Measurements from ENCODE around the gene FIGN.

Gene FIGN

DNA sequence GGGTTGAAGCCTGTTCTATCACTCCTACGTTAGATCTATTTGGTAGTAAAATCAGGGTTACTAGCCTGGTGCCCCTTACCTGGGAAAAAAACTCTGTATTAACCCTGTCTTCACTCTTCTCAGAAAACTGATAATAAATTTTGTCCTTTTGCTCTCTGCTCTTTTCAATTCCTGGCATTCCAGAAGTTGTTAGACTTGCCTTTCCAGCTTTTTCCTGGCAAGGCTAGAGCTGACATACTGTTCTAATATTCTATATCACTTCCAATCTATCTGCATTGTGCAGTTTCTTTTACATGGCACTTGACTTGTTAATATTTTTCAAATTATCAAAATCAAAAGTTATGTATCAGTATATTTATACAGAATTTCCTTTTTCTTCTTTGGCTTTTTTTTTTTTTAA is 162.2 kb downstream of the FIGN start:
- H3K4me2 ChIP-seq (ENCODE audit: low read length): no peak overlapping the region
- H4K20me1 ChIP-seq (ENCODE audit: insufficient read depth, low read length): no peaks in the 10 kb centered on the region

GRCh38 chr2:163572850-163573249 is 163.0 kb downstream of the FIGN start:
- Histone ChIP-seq H3K9me3 (ENCODE audit: low read length) (no peaks in the 10 kb centered on the region), H3K27ac (ENCODE audit: low read depth, low read length, poor library complexity, severe bottlenecking) (no peak overlapping the region), H3K4me3 (ENCODE audit: low read depth, low read length, poor library complexity, severe bottlenecking) (no peak overlapping the region), H3F3A (ENCODE audit: insufficient read depth, low read length) (no peaks in the 10 kb centered on the region), H2AFZ (ENCODE audit: low read length) (no peak overlapping the region), H3K27me3 (ENCODE audit: insufficient read depth, low read length) (no peaks in the 10 kb centered on the region), H3K36me3 (ENCODE audit: insufficient read depth, low read length) (no peaks in the 10 kb centered on the region), H3K9ac (ENCODE audit: low read length) (no peak overlapping the region), H3K9me2 (ENCODE audit: low read depth, low read length) (no peaks in the 10 kb centered on the region), H3K4me1 (ENCODE audit: insufficient read depth, low read length, severe bottlenecking) (no peaks in the 10 kb centered on the region), H3K4me2 (ENCODE audit: low read length) (no peak overlapping the region), H4K20me1 (ENCODE audit: insufficient read depth, low read length) (no peaks in the 10 kb centered on the region), H3K79me2 (ENCODE audit: insufficient read depth, low read length) (no peaks in the 10 kb centered on the region)
- TF ChIP-seq CTCF (IDR thresholded peaks at IDR 0.05; ENCODE audit: low read length) (no peak), EZH2 (IDR thresholded peaks at IDR 0.05; ENCODE audit: borderline replicate concordance, low read length) (no peak)

More for the DNA sequence above, 162.2 kb downstream of the FIGN start:
- Histone ChIP-seq H3K9me2 (ENCODE audit: low read depth, low read length) (no peaks in the 10 kb centered on the region), H3K4me1 (ENCODE audit: insufficient read depth, low read length, severe bottlenecking) (no peaks in the 10 kb centered on the region), H3K4me3 (ENCODE audit: low read depth, low read length, poor library complexity, severe bottlenecking) (no peak overlapping the region), H3F3A (ENCODE audit: insufficient read depth, low read length) (no peaks in the 10 kb centered on the region), H3K9me3 (ENCODE audit: low read length) (no peaks in the 10 kb centered on the region), H3K79me2 (ENCODE audit: insufficient read depth, low read length) (no peaks in the 10 kb centered on the region), H2AFZ (ENCODE audit: low read length) (no peak overlapping the region), H3K9ac (ENCODE audit: low read length) (no peak overlapping the region), H3K27ac (ENCODE audit: low read depth, low read length, poor library complexity, severe bottlenecking) (no peak overlapping the region), H3K27me3 (ENCODE audit: insufficient read depth, low read length) (no peaks in the 10 kb centered on the region), H3K36me3 (ENCODE audit: insufficient read depth, low read length) (no peaks in the 10 kb centered on the region)
- TF ChIP-seq EZH2 (IDR thresholded peaks at IDR 0.05; ENCODE audit: borderline replicate concordance, low read length): no peak
- TF ChIP-seq CTCF (IDR thresholded peaks at IDR 0.05; ENCODE audit: low read length): no peak

DNA sequence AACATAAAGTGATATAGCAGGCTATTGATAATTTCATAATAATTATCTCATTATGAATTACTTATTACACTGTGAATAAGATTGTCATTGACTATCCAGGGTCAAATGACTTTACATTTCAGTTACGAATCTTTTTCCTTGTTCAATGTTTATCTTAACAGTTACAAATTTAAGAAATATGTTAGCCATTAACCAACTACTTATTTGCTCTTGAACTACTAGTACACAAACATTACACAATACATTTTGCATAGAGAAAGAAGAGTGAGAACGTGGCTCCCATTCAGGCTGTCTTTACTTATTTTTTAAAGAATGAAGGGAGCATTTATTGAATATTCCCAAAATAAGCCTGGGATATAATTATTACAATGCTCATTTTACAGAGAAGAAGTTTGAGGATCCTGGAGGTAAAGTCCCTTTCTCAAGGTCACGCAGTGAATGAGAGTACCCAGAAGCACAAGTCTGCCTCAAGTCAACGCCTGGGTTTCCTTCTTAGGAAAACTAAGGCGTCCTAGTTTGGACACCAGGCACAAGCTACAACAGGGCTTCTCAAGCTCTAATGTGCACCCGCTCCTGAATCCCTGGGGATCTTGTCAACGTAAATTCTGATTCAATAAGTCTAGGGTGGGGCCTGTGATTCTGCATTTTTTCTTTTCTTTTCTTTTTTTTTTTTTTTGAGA is 164.2 kb downstream of the FIGN start:
- no peaks in the 10 kb centered on the region for H3K36me3 ChIP-seq (ENCODE audit: insufficient read depth, low read length)
- TF ChIP-seq EZH2 (IDR thresholded peaks at IDR 0.05; ENCODE audit: borderline replicate concordance, low read length): no peak
- TF ChIP-seq CTCF (IDR thresholded peaks at IDR 0.05; ENCODE audit: low read length): no peak
- H3F3A ChIP-seq (ENCODE audit: insufficient read depth, low read length): no peaks in the 10 kb centered on the region
- H3K4me3 ChIP-seq (ENCODE audit: low read depth, low read length, poor library complexity, severe bottlenecking): no peak overlapping the region
- H2AFZ ChIP-seq (ENCODE audit: low read length): no peak overlapping the region
- H3K27ac ChIP-seq (ENCODE audit: low read depth, low read length, poor library complexity, severe bottlenecking): no peak overlapping the region
- no peaks in the 10 kb centered on the region for H3K9me3 ChIP-seq (ENCODE audit: low read length)
- H3K9ac ChIP-seq (ENCODE audit: low read length): no peak overlapping the region
- H3K9me2 ChIP-seq (ENCODE audit: low read depth, low read length): no peaks in the 10 kb centered on the region
- H4K20me1 ChIP-seq (ENCODE audit: insufficient read depth, low read length): no peaks in the 10 kb centered on the region
- H3K79me2 ChIP-seq (ENCODE audit: insufficient read depth, low read length): no peaks in the 10 kb centered on the region
- H3K4me2 ChIP-seq (ENCODE audit: low read length): no peak overlapping the region
- H3K27me3 ChIP-seq (ENCODE audit: insufficient read depth, low read length): no peaks in the 10 kb centered on the region
- H3K4me1 ChIP-seq (ENCODE audit: insufficient read depth, low read length, severe bottlenecking): no peaks in the 10 kb centered on the region
